ENCODE measurements around the gene SNED1. TPM values are rescaled to one million over a fixed set of nuclear protein-coding genes. Genes with fewer than 3 reads are reported as not detected.

Gene SNED1
- total and polyA plus RNA-seq, 12 donors = 3.9 to 12.7 (median 6.3) TPM

DNA sequence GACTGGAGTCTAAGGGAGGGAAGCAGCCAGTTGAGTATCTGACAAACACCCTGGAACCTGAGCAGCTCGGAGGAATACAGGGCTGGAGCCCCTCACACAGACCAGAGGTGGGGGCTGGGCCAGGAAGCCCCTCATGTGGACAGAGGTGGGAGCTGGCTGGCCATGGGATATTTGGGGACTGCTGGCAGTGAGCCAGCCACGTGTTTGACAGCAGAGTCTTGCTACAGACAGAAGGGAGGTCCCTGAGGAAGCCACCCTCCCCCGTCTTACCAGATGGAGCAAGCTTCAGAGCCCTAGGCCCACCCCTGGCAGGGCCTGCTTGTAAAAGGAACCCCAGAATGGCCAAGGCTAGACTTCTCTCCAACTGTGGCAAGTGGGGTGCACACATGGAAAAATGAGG lies 107.2 kb downstream of the SNED1 start:
- peaks cover 6 to 20% (median 19%) of the 10 kb centered on the region in 9 donors for H3K4me1 ChIP-seq
- intact Hi-C loops (cut with DNase I) = loop anchor here in 1 of 10 donors (10.0 kb wide), 1 partner anchor 109 kb away; no protein-coding TSS in a partner anchor
- H3K27ac ChIP-seq = no peak overlapping the region
- TF ChIP-seq, protein P1, sequence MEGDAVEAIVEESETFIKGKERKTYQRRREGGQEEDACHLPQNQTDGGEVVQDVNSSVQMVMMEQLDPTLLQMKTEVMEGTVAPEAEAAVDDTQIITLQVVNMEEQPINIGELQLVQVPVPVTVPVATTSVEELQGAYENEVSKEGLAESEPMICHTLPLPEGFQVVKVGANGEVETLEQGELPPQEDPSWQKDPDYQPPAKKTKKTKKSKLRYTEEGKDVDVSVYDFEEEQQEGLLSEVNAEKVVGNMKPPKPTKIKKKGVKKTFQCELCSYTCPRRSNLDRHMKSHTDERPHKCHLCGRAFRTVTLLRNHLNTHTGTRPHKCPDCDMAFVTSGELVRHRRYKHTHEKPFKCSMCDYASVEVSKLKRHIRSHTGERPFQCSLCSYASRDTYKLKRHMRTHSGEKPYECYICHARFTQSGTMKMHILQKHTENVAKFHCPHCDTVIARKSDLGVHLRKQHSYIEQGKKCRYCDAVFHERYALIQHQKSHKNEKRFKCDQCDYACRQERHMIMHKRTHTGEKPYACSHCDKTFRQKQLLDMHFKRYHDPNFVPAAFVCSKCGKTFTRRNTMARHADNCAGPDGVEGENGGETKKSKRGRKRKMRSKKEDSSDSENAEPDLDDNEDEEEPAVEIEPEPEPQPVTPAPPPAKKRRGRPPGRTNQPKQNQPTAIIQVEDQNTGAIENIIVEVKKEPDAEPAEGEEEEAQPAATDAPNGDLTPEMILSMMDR (IDR thresholded peaks at IDR 0.05) = no peak
- no peak for ATAC-seq
- WGBS, 2 donors = 48 to 49% methylated on average over 3 of the region's 3 CpGs
- H3K27me3 ChIP-seq = no peaks in the 10 kb centered on the region
- no peak overlapping the region for H3K4me3 ChIP-seq
- H3K36me3 ChIP-seq = no peaks in the 10 kb centered on the region
- DNase-seq = no peak
- H3K9me3 ChIP-seq = no peaks in the 10 kb centered on the region

DNA sequence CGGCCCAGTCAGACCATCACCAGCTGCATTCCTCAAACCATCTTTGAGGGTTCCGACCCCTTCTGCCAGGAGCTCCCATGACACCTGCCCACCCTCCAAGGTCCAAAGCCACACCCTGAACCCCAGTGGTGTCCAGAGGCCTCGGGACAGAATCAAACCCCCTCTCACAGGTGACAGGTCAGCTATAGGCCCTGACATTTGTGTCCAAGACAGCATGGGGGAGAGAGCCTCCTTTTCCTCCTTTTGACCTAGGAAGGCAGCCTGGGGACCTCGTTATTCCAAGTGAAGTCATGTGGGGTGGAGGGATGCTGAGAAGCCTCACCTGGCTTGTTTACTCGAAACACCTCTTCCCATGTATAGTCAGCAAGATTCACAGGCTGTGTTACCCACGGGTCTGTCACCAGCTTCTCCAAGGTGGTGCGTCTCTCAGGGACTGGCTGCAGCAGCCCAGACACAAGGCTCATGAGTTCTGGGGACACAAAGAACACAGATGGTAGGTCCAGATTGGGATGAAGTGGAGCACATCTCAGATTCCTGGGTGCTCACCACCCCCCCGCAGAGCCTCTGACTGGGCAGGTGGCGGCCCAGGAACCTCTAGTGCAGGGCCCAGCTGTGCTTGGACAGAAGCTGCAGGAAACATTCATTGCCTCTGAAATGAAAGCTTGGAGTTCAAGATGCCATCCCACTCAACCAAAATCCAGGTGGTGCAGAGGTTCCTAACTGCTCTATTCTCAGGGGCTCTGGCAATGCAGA lies 108.8 kb downstream of the SNED1 start:
- TF ChIP-seq, protein P1 (IDR thresholded peaks at IDR 0.05) = no peak
- intact Hi-C loops (cut with DNase I) = loop anchor here in 1 of 10 donors (10.0 kb wide), 1 partner anchor 108 kb away; no protein-coding TSS in a partner anchor
- WGBS, 2 donors = 91 to 93% methylated on average over 9 of the region's 9 CpGs
- DNase-seq (no peak), ATAC-seq (no peak)
- Histone ChIP-seq H3K4me3 (no peak overlapping the region), H3K4me1 (peaks cover 0 to 10% (median 8%) of the 10 kb centered on the region in 9 donors), H3K36me3 (no peaks in the 10 kb centered on the region), H3K27me3 (no peaks in the 10 kb centered on the region), H3K27ac (no peak overlapping the region), H3K9me3 (no peaks in the 10 kb centered on the region)

DNA sequence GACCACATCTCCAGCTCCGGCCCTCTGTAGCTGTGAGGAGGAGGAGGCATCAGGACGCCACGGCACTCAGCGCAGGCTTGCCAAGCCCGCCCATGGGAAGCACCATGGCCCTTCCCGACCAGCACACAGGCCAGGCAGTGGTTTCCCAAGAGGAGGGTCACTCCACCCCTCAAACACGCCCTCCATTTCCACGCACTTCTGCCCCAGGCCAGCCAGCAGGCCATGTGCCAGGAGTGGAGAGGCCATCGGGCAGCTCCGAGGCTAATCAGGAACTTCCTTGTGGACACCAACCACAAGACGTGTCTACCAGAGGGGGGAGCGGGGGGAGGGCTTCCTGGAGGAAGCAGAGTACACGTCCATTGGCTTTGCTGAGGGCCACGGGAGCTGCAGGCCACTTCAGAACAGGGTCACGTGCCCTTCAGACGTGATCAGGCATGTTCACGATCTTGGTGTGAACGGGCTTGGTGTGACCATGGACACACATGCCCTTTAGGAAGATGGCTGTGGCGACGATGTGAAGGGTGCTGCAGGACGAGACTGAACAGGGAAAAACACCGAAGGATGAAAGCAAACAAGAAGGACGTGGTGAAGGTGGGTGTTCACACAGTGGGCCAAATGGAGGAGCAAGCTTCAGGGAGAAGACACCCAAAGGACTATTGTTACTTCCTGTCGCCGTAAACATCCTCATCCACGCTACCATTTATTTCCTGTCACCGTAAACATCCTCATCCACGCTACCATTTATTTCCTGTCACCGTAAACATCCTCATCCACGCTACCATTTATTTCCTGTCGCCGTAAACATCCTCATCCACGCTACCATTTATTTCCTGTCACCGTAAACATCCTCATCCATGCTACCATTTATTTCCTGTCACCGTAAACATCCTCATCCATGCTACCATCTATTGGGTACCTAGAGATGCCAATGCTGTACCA lies 110.1 kb downstream of the SNED1 start:
- ATAC-seq (no peak), DNase-seq (no peak)
- WGBS, 2 donors = 76 to 77% methylated on average over 35 of the region's 35 CpGs
- Histone ChIP-seq H3K4me1 (peaks cover 0 to under 1% (median 0%) of the 10 kb centered on the region in 9 donors), H3K9me3 (no peaks in the 10 kb centered on the region), H3K36me3 (no peaks in the 10 kb centered on the region), H3K4me3 (no peak overlapping the region), H3K27ac (peak overlapping the region in 1 of 10 donors; percentile 40), H3K27me3 (no peaks in the 10 kb centered on the region)
- intact Hi-C loops (cut with DNase I) = loop anchor here in 1 of 10 donors (10.0 kb wide), 1 partner anchor 106 kb away; no protein-coding TSS in a partner anchor
- TF ChIP-seq, protein P1 (IDR thresholded peaks at IDR 0.05) = no peak
